ENCODE results near the gene SYTL5.

- TF ChIP-seq CTCF (conservative IDR thresholded peaks at IDR 0.05; ENCODE audit: low read depth, low read length): no peak
- TF ChIP-seq NFE2L2 (IDR thresholded peaks at IDR 0.05; ENCODE audit: low read depth, low read length): no peak
- no peak for TF ChIP-seq MAZ (IDR thresholded peaks at IDR 0.05; ENCODE audit: borderline replicate concordance, low read depth, low read length)
- TF ChIP-seq MAFK (IDR thresholded peaks at IDR 0.05; ENCODE audit: low read depth, low read length): no peak
- no peak for TF ChIP-seq POLR2A (IDR thresholded peaks at IDR 0.05; ENCODE audit: low read depth, low read length)
- no peak for TF ChIP-seq MXI1 (IDR thresholded peaks at IDR 0.05; ENCODE audit: borderline replicate concordance, low read depth, low read length)
These were observed 93.3 kb downstream of the SYTL5 start for GRCh38 chrX:38099688-38100087.

All from IMR-90 (cell line).